ENCODE results near the gene METTL24.

The METTL24 gene

DNA sequence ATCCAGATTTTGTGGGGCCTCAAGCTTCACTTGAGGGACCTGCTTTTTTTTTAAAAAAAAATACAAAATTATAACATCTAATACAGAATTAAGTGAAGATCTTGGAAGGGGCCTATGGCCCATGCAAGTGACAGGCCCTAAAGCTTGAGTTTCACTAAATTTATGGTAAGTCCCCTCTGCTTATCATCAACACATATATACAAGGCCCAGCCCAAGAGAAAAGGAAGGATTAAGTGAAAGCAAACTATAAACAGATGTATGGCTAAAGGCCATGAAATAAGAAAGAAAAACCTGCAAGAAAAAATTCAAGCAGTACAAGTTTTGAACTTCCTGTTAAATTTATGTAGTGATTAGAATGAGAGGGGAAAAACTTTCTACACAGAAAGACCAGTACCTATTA, 91.2 kb downstream of the METTL24 start:
- no peaks in the 10 kb centered on the region for H3K79me2 ChIP-seq (ENCODE audit: insufficient read depth, low read length)
- no peaks in the 10 kb centered on the region for H3K36me3 ChIP-seq (ENCODE audit: insufficient read depth, low read length)
- H3K9me3 ChIP-seq (ENCODE audit: low read length) = no peaks in the 10 kb centered on the region
- H4K20me1 ChIP-seq (ENCODE audit: insufficient read depth, low read length) = no peaks in the 10 kb centered on the region
- H2AFZ ChIP-seq (ENCODE audit: low read length) = no peak overlapping the region
- H3K4me2 ChIP-seq (ENCODE audit: low read length) = no peak overlapping the region
- no peak overlapping the region for H3K9ac ChIP-seq (ENCODE audit: low read length)
- no peak for TF ChIP-seq EZH2 (IDR thresholded peaks at IDR 0.05; ENCODE audit: borderline replicate concordance, low read length)
- no peak for TF ChIP-seq CTCF (IDR thresholded peaks at IDR 0.05; ENCODE audit: low read length)
- no peak overlapping the region for H3K27ac ChIP-seq (ENCODE audit: low read depth, low read length, poor library complexity, severe bottlenecking)
- H3K9me2 ChIP-seq (ENCODE audit: low read depth, low read length) = no peaks in the 10 kb centered on the region
- H3K27me3 ChIP-seq (ENCODE audit: insufficient read depth, low read length) = no peaks in the 10 kb centered on the region
- H3F3A ChIP-seq (ENCODE audit: insufficient read depth, low read length) = no peaks in the 10 kb centered on the region
- H3K4me1 ChIP-seq (ENCODE audit: insufficient read depth, low read length, severe bottlenecking) = no peaks in the 10 kb centered on the region
- no peak overlapping the region for H3K4me3 ChIP-seq (ENCODE audit: low read depth, low read length, poor library complexity, severe bottlenecking)

DNA sequence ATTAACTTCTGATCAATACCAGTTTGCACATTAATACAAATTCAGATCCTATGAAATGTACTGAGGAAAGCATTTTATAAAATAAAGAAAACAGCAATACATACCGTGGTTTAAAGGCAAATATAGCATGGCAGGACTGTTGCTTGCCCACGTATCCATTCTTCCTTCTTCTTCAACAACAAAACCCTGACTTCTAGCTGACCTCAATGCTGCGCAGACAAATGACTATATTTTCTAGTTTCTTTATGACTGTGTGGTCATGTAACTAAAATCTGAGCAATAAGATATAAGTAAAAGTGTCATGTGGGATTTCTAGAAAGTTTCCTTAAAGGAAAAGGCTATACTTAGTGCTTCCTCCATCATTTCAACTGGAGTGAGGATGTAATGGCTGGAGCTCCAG, 92.9 kb downstream of the METTL24 start:
- Histone ChIP-seq H3K4me1 (ENCODE audit: insufficient read depth, low read length, severe bottlenecking) (no peaks in the 10 kb centered on the region), H2AFZ (ENCODE audit: low read length) (no peak overlapping the region), H3K27me3 (ENCODE audit: insufficient read depth, low read length) (no peaks in the 10 kb centered on the region), H3K27ac (ENCODE audit: low read depth, low read length, poor library complexity, severe bottlenecking) (no peak overlapping the region), H3K36me3 (ENCODE audit: insufficient read depth, low read length) (no peaks in the 10 kb centered on the region), H3F3A (ENCODE audit: insufficient read depth, low read length) (no peaks in the 10 kb centered on the region), H3K9me3 (ENCODE audit: low read length) (no peaks in the 10 kb centered on the region), H4K20me1 (ENCODE audit: insufficient read depth, low read length) (no peaks in the 10 kb centered on the region), H3K9ac (ENCODE audit: low read length) (no peak overlapping the region), H3K4me3 (ENCODE audit: low read depth, low read length, poor library complexity, severe bottlenecking) (no peak overlapping the region), H3K4me2 (ENCODE audit: low read length) (no peak overlapping the region), H3K79me2 (ENCODE audit: insufficient read depth, low read length) (no peaks in the 10 kb centered on the region), H3K9me2 (ENCODE audit: low read depth, low read length) (no peaks in the 10 kb centered on the region)
- TF ChIP-seq EZH2 (IDR thresholded peaks at IDR 0.05; ENCODE audit: borderline replicate concordance, low read length) (no peak), CTCF (IDR thresholded peaks at IDR 0.05; ENCODE audit: low read length) (no peak)

DNA sequence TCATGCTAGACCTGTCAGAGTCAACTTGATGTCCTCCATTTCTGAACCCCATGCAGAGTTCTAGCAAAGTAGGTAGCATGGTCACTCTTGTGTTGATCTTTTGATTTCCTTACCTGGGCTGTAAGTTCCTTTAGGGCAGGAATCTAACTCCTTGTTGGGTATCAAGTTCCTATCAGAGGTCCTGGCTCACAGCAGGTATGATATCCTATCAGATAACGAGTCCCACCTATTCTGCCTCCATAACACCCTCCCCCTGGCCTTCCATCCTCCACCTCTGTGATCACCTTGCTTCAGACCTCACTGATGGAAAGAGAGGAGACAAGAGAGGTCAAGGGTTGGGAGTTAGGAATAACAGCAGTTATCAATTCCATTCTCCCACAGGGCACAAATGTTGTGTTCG, 101.8 kb downstream of the METTL24 start:
- no peaks in the 10 kb centered on the region for H3K36me3 ChIP-seq (ENCODE audit: insufficient read depth, low read length)
- no peak overlapping the region for H3K4me2 ChIP-seq (ENCODE audit: low read length)
- no peaks in the 10 kb centered on the region for H3K9me2 ChIP-seq (ENCODE audit: low read depth, low read length)
- no peaks in the 10 kb centered on the region for H3K27me3 ChIP-seq (ENCODE audit: insufficient read depth, low read length)
- H3K9me3 ChIP-seq (ENCODE audit: low read length) = no peaks in the 10 kb centered on the region
- no peaks in the 10 kb centered on the region for H4K20me1 ChIP-seq (ENCODE audit: insufficient read depth, low read length)
- H3K27ac ChIP-seq (ENCODE audit: low read depth, low read length, poor library complexity, severe bottlenecking) = no peak overlapping the region
- H3K9ac ChIP-seq (ENCODE audit: low read length) = no peak overlapping the region
- H3F3A ChIP-seq (ENCODE audit: insufficient read depth, low read length) = no peaks in the 10 kb centered on the region
- H3K79me2 ChIP-seq (ENCODE audit: insufficient read depth, low read length) = no peaks in the 10 kb centered on the region
- no peak overlapping the region for H2AFZ ChIP-seq (ENCODE audit: low read length)
- no peaks in the 10 kb centered on the region for H3K4me1 ChIP-seq (ENCODE audit: insufficient read depth, low read length, severe bottlenecking)
- no peak overlapping the region for H3K4me3 ChIP-seq (ENCODE audit: low read depth, low read length, poor library complexity, severe bottlenecking)
- TF ChIP-seq EZH2 (IDR thresholded peaks at IDR 0.05; ENCODE audit: borderline replicate concordance, low read length) = no peak
- no peak for TF ChIP-seq CTCF (IDR thresholded peaks at IDR 0.05; ENCODE audit: low read length)
